ENCODE measurements around the gene HOATZ. TPM values are rescaled to one million over a fixed set of nuclear protein-coding genes. Genes with fewer than 3 reads are reported as not detected.

The HOATZ gene
- total RNA-seq, 1 experiment from 2014 or later, result not detected

- Histone ChIP-seq H3K36me3 (ENCODE audit: control insufficient read depth in 1 of 2, insufficient read depth in 2 of 2, low read length in 2 of 2) (no peaks in the 10 kb centered on the region), H4K20me1 (ENCODE audit: insufficient read depth) (no peaks in the 10 kb centered on the region), H2AFZ (ENCODE audit: low read depth, low read length, poor library complexity, severe bottlenecking) (no peak overlapping the region), H3K27ac (ENCODE audit: low read depth, low read length) (no peak overlapping the region), H3K4me1 (ENCODE audit: control insufficient read depth in 1 of 2, insufficient read depth in 2 of 2, low read length in 2 of 2) (0 out of 4 replicates have a peak, but pooled peaks cover 0 to 4% of the 10 kb centered on the region in 2 experiments), H3K9ac (ENCODE audit: low read length) (no peak overlapping the region), H3K79me2 (ENCODE audit: insufficient read depth, low read length) (no peaks in the 10 kb centered on the region), H3K27me3 (ENCODE audit: insufficient read depth, low read length) (no peaks in the 10 kb centered on the region), H3K9me3 (ENCODE audit: control insufficient read depth in 1 of 2, insufficient read depth in 1 of 2, low read depth in 1 of 2, low read length in 2 of 2) (no peaks in the 10 kb centered on the region), H3K9me2 (ENCODE audit: insufficient read depth) (no peaks in the 10 kb centered on the region), H3K4me3 (replicated peaks in 1 of 2; ENCODE audit: low read depth in 1 of 2, low read length in 2 of 2) (no peak overlapping the region), H3K4me2 (ENCODE audit: low read length) (no peak overlapping the region)
- POLR2A ChIA-PET, result no interaction called here
- intact Hi-C loops (cut with micrococcal nuclease), result no loop called here
- RAD21 ChIA-PET (ENCODE audit: low non-redundant PET in 1 of 2, low total read pairs in 2 of 2, uncharacterized antibody in 2 of 2, unreplicated experiment in 2 of 2), result no interaction called here
- BruUV-seq (replicated peaks), result no TSS peak
- DNase-seq (ENCODE audit: low read depth, low spot score) (no peak), ATAC-seq (no peak)
- TF ChIP-seq REST (IDR thresholded peaks at IDR 0.05; ENCODE audit: low read depth) (no peak), POLR2AphosphoS5 (IDR thresholded peaks at IDR 0.05; ENCODE audit: low read depth, low read length) (no peak), EGR1 (IDR thresholded peaks at IDR 0.05; ENCODE audit: low read depth) (no peak), ZBTB33 (IDR thresholded peaks at IDR 0.05; ENCODE audit: extremely low read depth, insufficient replicate concordance, low read length) (no peak), CEBPB (IDR thresholded peaks at IDR 0.05; ENCODE audit: low read depth) (no peak), SIN3A (IDR thresholded peaks at IDR 0.05; ENCODE audit: low read depth) (no peak)
- CTCF ChIA-PET, result no interaction called here
Observed at GRCh38 chr11:111521135-111521534, 6.6 kb downstream of the HOATZ start.
